Stromal cell of bone marrow (primary cell): ENCODE data around the gene SAP30.

Experiments
- DNase-seq: peaks from one replicate; pipeline ENCODE4 v3.0.0-alpha.2; 2012; ENCODE audit warnings: low read depth

Gene SAP30

GRCh38 chr4:173415885-173416653, 45.3 kb downstream of the SAP30 start:
- DNase-seq = no peak

GRCh38 chr4:173417833-173418232, 47.1 kb downstream of the SAP30 start:
- DNase-seq = no peak

- no peak for DNase-seq
These were observed 47.9 kb downstream of the SAP30 start for GRCh38 chr4:173418639-173419038.

- DNase-seq = no peak
These were observed 49.6 kb downstream of the SAP30 start for GRCh38 chr4:173420324-173420752.

- DNase-seq = no peak
These were observed 50.0 kb downstream of the SAP30 start for GRCh38 chr4:173420801-173421200.

- DNase-seq = peak; percentile 92
These were observed 54.4 kb downstream of the SAP30 start for GRCh38 chr4:173424899-173425805.

- DNase-seq = no peak
These were observed 55.3 kb downstream of the SAP30 start for GRCh38 chr4:173426064-173426463.
